Measurements from ENCODE around the gene RPS6KA1. TPM values are rescaled to one million over a fixed set of nuclear protein-coding genes. Genes with fewer than 3 reads are reported as not detected.

Gene RPS6KA1
- total RNA-seq, 2 donors from 2014 or later: 174 to 198 TPM

GRCh38 chr1:26558685-26559048, 29.1 kb downstream of the RPS6KA1 start:
- no peaks in the 10 kb centered on the region for H3K4me1 ChIP-seq
- no peak for DNase-seq
- no peaks in the 10 kb centered on the region for H3K27me3 ChIP-seq
- no peak overlapping the region for H3K27ac ChIP-seq
- no peak overlapping the region for H3K4me3 ChIP-seq
- H3K9me3 ChIP-seq: no peaks in the 10 kb centered on the region
- peaks cover 6% of the 10 kb centered on the region for H3K36me3 ChIP-seq
- no peak overlapping the region for H3K9ac ChIP-seq (ENCODE audit: low read depth in 2 of 2, low read length in 2 of 2)
- no peak for TF ChIP-seq CTCF (IDR thresholded peaks at IDR 0.05)
- intact Hi-C loops (cut with DNase I): no loop called here

GRCh38 chr1:26560403-26560780, 30.8 kb downstream of the RPS6KA1 start:
- TF ChIP-seq CTCF (IDR thresholded peaks at IDR 0.05): no peak
- H3K9ac ChIP-seq (ENCODE audit: low read depth in 2 of 2, low read length in 2 of 2): no peak overlapping the region
- H3K36me3 ChIP-seq: peaks cover 3% of the 10 kb centered on the region
- no peaks in the 10 kb centered on the region for H3K27me3 ChIP-seq
- H3K9me3 ChIP-seq: no peaks in the 10 kb centered on the region
- no peaks in the 10 kb centered on the region for H3K4me1 ChIP-seq
- no peak for DNase-seq
- intact Hi-C loops (cut with DNase I): no loop called here
- no peak overlapping the region for H3K4me3 ChIP-seq
- H3K27ac ChIP-seq: no peak overlapping the region

- H3K9ac ChIP-seq (ENCODE audit: low read depth in 2 of 2, low read length in 2 of 2): no peak overlapping the region
- H3K4me1 ChIP-seq: no peaks in the 10 kb centered on the region
- TF ChIP-seq CTCF (IDR thresholded peaks at IDR 0.05): no peak
- H3K27me3 ChIP-seq: no peaks in the 10 kb centered on the region
- intact Hi-C loops (cut with DNase I): no loop called here
- H3K36me3 ChIP-seq: peaks cover 17% of the 10 kb centered on the region
- H3K4me3 ChIP-seq: no peak overlapping the region
- no peak for DNase-seq
- H3K27ac ChIP-seq: no peak overlapping the region
- H3K9me3 ChIP-seq: no peaks in the 10 kb centered on the region
These were observed 40.7 kb downstream of the RPS6KA1 start for GRCh38 chr1:26570287-26570686.

GRCh38 chr1:26571381-26571780, 41.8 kb downstream of the RPS6KA1 start:
- no peak overlapping the region for H3K27ac ChIP-seq
- no peaks in the 10 kb centered on the region for H3K27me3 ChIP-seq
- peaks cover 17% of the 10 kb centered on the region for H3K36me3 ChIP-seq
- no peak overlapping the region for H3K4me3 ChIP-seq
- H3K9ac ChIP-seq (ENCODE audit: low read depth in 2 of 2, low read length in 2 of 2): no peak overlapping the region
- no peak for DNase-seq
- no peaks in the 10 kb centered on the region for H3K4me1 ChIP-seq
- no peaks in the 10 kb centered on the region for H3K9me3 ChIP-seq
- no peak for TF ChIP-seq CTCF (IDR thresholded peaks at IDR 0.05)
- intact Hi-C loops (cut with DNase I): no loop called here

- Histone ChIP-seq H3K4me3 (no peak overlapping the region), H3K9me3 (no peaks in the 10 kb centered on the region), H3K27me3 (no peaks in the 10 kb centered on the region), H3K9ac (ENCODE audit: low read depth in 2 of 2, low read length in 2 of 2) (no peak overlapping the region), H3K36me3 (peaks cover 17% of the 10 kb centered on the region), H3K27ac (no peak overlapping the region), H3K4me1 (no peaks in the 10 kb centered on the region)
- no peak for TF ChIP-seq CTCF (IDR thresholded peaks at IDR 0.05)
- intact Hi-C loops (cut with DNase I): no loop called here
- DNase-seq: no peak
These were observed 44.5 kb downstream of the RPS6KA1 start for GRCh38 chr1:26574018-26574417.
